Activated CD4-positive, alpha-beta T cell treated with anti-CD3 and anti-CD28 coated beads, Interleukin-2, amount 50 U/mL, for 48 hours (primary cell): ENCODE results near the gene RFTN1.
A peak's percentile ranks its signal among the peaks of the same experiment; 100 is the strongest.
"Not testable (repeated sequence)": the region's sequence is repeated elsewhere in the genome, so short reads cannot be mapped to it uniquely, and the experiment has no call there.

ENCODE experiments used
- DNase-seq, 2 experiments: peaks; one replicate each; pipeline ENCODE4 v3.0.0-alpha.2; 2020

Gene RFTN1

DNA sequence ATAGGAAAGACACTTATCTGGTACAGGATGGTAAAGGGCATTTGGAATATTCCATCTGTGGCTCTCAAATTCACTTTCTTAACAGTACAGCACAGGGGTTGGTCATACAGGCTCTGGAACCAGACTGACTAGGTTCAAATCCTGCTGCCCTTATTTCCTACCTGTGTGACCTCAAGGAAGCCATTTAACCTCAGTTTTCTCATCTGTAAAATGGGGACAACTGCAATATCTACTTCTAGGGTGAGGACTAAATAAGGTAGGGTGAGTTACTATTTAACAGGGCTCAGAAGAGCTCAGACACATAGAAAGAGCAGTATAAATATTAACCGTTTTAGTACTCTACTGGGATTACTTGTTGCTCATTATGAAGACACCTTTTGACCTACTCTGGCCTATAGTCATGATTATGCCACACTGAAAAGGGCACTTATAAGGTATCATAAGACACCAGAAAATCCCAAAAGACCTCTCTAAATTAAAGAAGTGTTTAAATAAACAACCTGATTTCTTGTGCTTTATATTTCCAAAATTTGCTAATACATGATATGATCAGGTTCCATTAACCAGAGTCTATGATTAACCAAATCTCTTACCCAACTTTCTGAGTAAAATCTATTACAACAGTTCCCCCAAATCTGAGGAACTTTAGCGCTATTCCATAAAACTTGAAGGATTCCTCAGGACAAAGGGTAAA, 6.5 kb downstream of the RFTN1 start:
- DNase-seq: no peak

GRCh38 chr3:16506451-16506850, 7.0 kb downstream of the RFTN1 start:
- DNase-seq: no peak

DNA sequence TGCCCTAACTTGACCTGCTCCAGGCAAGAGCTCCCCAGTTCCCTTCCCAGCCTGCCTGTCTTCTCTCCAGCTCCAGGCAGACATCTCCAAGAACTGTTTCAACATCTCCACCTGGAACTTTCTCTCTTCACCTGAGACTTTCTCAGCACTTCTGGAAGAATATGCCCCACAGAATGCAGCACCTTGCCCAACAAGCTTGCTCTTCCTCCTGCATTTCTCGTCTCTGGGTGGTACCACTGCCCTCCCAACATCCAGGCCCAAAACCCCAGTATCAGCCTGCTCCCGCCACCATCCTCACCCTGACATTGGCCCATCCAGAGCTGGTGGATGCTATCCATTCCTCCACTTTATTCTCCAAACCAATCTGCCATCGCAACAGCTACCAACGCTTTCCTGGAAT, 8.8 kb downstream of the RFTN1 start:
- DNase-seq: no peak

DNA sequence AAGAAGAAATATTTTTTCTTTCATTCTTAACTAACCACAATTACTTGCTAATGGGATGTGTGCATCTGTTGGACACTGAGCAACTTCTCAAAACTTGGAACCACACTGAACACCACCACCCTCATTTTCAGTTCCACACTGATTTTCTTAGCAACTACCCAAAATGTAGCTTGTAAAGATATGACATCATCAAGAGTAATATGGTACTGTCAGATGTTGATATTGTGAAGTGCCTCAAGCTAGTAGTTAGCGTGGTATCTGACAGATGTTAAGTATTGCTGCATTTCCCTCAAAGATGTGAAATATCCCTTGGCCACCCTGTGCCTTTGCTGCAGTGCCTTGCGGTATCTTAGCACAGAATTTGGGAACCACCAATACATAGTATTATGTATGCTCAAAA, 9.3 kb downstream of the RFTN1 start:
- no peak for DNase-seq

DNA sequence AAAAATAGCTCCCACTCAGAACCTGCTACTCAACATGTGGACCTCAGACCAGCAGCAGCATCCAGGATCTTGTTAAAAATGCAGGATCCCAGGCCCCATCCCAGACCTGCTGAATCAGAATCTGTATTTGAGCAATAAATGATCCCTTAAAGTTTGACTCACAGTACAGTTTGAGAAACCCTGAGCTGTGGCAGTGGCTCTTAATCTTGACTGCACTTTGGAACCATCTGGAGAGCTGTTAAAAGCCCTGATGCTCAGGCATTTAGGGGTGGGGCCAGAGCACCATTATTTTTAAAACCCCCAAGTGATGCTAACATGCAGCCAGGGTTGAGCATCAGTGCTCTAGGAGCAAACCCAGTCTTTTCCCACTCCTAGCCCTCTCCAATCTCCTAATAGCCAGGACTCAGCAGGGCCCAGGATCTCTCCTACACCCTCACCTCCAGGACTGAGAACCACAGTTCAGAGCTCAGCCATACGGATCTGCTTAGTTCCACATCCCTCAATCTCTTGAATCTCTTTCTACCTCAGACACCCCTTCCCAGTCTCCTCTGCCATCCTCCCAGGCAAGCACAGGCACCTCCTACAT, 10.2 kb downstream of the RFTN1 start:
- no peak for DNase-seq

- no peak for DNase-seq
Measured at GRCh38 chr3:16502347-16502908, 11.1 kb downstream of the RFTN1 start.

- no peak for DNase-seq
Measured at GRCh38 chr3:16501376-16501775, 12.1 kb downstream of the RFTN1 start.

- no peak for DNase-seq
Measured at GRCh38 chr3:16500911-16501310, 12.6 kb downstream of the RFTN1 start.

- DNase-seq: no peak
Measured at GRCh38 chr3:16500093-16500492, 13.4 kb downstream of the RFTN1 start.

GRCh38 chr3:16499351-16499750, 14.1 kb downstream of the RFTN1 start:
- DNase-seq: no peak

DNA sequence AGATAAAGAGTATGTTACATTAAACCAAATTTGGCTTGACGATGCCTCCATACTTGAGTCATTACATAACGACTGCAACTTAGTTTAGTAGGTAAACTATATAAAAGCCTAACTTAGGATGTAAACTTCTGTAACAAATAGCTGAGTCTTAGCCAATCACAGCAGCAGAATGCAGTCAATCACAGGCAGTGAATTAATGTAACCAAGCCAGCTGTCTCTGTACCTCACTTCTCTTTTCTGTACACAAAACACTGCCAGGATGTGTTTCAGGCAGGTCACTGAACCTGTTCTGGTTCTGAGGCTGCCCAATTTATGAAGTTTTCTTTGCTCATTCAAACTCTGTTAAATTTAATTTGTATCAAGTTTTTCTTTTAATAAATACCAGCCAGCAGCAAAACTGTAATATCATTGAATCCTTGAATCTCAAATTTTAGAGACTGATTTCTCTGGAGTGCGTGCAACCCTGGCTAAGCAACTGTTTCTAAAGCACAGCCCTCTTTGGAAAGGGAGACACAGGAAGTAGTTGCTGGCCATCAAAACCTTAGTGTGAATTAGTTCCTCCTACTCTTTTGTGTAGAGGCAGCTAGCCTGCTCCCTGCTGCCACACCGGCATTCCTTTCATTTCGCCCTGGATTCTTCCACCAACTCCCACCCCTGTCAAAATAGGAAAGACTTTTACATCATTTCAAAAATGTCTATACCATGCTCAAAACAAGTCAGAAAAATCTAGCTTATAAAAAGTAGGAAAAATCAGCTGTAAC, 15.2 kb downstream of the RFTN1 start:
- no peak for DNase-seq

DNA sequence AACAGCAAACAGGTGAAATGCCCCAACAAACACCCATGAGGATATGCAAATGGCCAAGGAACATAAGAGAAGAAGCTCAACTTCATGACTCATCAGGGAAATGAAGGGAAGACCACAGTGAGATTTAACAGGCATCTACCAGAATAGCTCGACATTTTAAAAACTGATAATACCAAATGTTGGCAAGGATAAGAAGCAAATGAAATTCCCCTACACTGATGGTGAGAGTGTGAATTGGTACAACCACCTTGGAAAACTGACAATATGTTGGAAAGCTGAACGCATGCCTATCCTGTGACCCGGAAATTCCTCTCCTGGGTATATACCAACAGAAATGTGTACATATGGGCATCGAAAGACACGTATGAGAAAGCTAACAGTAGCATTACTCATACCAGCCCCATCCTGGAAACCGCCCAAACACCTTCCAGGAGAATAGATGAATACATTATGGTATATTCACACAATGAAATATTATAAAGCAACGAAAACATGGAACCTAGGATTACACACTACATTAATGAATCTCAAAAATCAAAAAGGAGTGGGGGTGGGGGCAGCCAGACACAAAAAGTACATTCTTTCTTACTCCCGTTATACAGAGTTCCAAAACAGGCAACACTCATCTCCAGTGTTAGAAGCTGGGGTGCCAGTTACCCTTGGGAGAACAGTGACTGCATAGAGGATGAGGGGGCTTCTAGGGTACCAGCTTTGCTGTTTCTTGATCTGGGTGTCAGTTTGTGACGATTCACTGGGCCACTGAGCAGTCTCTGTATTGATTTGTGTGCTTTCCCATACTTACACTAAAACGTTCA, 16.9 kb downstream of the RFTN1 start:
- peak in 1 of 2 experiments; percentile 30 for DNase-seq

- DNase-seq: no peak
Measured at GRCh38 chr3:16496008-16496407, 17.5 kb downstream of the RFTN1 start.

- no peak for DNase-seq
Measured at GRCh38 chr3:16494814-16495431, 18.6 kb downstream of the RFTN1 start.

GRCh38 chr3:16494094-16494493, 19.4 kb downstream of the RFTN1 start:
- DNase-seq: no peak

DNA sequence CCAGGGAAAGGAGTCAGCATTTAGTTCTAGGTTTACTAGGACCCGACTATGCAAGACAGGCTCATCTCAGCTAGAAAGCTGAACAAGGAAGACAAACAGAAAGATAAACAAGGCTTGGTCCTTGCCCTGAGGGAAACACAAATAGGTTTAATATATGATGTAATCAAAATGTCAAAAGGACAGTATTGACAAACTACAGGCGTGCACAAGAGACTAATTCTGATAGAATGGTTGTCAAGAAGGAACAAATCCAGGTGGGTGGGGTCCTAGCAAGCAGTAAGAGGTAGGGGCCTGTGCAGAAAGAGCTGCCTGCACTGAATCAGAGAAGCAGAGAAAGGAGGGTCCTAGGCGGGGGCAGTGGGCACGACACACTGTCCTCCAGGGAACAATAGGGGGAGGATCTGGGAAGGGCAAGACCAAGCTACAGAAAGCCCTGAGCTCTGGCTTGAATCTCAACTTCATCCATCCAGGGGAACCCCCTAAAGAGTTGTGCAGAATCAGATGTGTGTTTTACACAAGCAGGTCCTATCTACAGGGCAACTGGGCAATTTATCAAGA, 23.4 kb downstream of the RFTN1 start:
- DNase-seq: no peak

GRCh38 chr3:16489326-16490061, 24.0 kb downstream of the RFTN1 start:
- DNase-seq: not testable (repeated sequence)

DNA sequence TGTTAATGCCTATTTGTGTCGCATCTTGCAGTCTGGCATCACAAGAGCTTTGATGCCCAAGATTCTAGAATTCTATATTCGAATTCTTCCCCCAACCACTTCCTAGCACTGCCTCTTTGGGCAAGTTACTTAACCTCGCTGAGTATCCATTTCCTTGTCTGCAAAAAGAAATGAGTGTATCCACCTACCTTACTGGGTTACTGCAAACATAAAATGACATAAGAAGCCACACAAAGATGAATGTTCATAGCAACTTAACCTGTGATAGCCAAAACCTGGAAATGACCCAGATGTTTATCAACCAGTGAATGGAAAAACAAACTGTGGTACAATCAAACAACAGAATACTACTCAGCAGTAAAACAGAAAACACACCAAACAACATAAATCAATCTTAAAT, 24.9 kb downstream of the RFTN1 start:
- DNase-seq: no peak

- DNase-seq: no peak
Measured at GRCh38 chr3:16487511-16488175, 25.9 kb downstream of the RFTN1 start.

DNA sequence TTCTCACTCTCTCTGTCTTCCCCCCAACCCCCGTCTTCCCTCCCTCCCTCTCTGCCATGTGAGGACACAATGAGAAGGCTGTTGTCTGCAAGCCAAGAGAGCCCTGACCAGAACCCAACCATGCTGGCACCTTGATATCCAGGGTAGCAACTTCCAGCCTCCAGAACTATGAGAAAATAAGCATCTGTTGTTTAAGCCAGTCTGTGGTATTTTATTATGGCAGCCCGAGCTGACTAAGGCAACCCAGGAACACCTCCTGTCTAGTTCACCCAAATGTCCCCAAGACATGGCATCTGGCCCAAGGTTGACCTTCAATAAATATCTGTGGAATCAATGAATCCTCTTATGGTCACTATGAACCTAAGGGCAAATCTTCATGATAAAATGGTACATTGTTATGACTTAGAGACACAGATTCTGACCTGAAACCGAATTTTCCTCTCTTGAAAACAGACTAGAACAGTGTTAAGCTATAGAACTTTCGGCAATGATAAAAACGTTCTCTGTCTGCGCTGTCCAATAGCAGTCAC, 26.5 kb downstream of the RFTN1 start:
- DNase-seq: no peak

DNA sequence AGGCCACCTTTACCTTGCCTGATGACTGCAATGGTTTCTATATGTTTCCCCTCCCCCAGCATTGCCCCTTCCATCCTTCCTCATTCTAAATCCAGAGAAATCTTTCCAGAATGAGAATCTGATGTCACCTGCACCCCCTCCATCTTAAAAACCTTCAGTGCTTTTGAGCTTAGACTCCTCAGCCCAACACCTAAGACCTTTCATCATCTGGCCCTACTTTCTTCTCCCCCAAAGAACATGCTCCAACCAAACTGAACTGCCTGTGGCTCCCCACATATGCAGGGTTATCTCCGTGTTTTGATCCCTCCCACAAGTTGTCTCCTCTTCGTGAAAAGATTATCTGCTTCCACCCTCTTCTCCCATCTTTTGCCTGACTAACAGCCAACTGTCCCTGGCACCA, 27.3 kb downstream of the RFTN1 start:
- DNase-seq: no peak
